H1 (cell line): ENCODE measurements around the gene VIPR2. TPM values are rescaled to one million over a fixed set of nuclear protein-coding genes. Genes with fewer than 3 reads are reported as not detected.
A peak's percentile ranks its signal among the peaks of the same experiment; 100 is the strongest.

Experiments
- CTCF ChIA-PET: fragments of 300-600 bp; sonication (Branson Sonifier 250); formaldehyde crosslinking; loops from one replicate; lab custom pipeline; 2021; ENCODE audit not compliant: partially characterized antibody; lab: Charles Lee
- POLR2A ChIA-PET: fragments of 300-600 bp; sonication (Branson Sonifier 250); formaldehyde crosslinking; loops from one replicate; lab custom pipeline; 2021; ENCODE audit warnings: inconsistent platforms; ENCODE audit not compliant: partially characterized antibody; lab: Charles Lee
- DNase-seq, 2 experiments: peaks; one replicate each; pipeline versions ENCODE4 v3.0.0 to v3.0.0-alpha.2; 2010 to 2022; ENCODE audit warnings: low spot score in 2 of 2, low read depth in 1 of 2, mixed read lengths in 1 of 2
- FAIRE-seq: peaks from 2 replicates; lab custom pipeline; 2011; peaks lifted over from hg19 to GRCh38; lab: Jason Lieb, UNC
- H2AFZ ChIP-seq: 2 replicates; pipeline ENCODE4 v1.8.1; 2012; ENCODE audit warnings: low read length, inconsistent platforms
- H2AK5ac ChIP-seq: 2 replicates; pipeline ENCODE4 v1.6.1; 2013; ENCODE audit warnings: low read depth, low read length
- H2BK120ac ChIP-seq: replicated peaks from 2 replicates; pipeline ENCODE3; 2013; ENCODE audit warnings: low read depth, low read length, inconsistent platforms
- H2BK12ac ChIP-seq: 2 replicates; pipeline ENCODE4 v1.6.1; 2013; ENCODE audit warnings: low read depth, low read length
- H2BK15ac ChIP-seq: 2 replicates; pipeline ENCODE4 v1.6.1; 2013; ENCODE audit warnings: low read length
- H2BK20ac ChIP-seq: 2 replicates; pipeline ENCODE4 v1.6.1; 2013; ENCODE audit warnings: low read length
- H2BK5ac ChIP-seq: 2 replicates; pipeline ENCODE4 v1.6.1; 2013; ENCODE audit warnings: low read depth, low read length
- H3K14ac ChIP-seq: 2 replicates; pipeline ENCODE4 v1.6.1; 2013; ENCODE audit warnings: inconsistent platforms; ENCODE audit not compliant: insufficient read length
- H3K18ac ChIP-seq: 2 replicates; pipeline ENCODE4 v1.6.1; 2013; ENCODE audit warnings: low read length; ENCODE audit errors: extremely low read depth
- H3K23ac ChIP-seq: 2 replicates; pipeline ENCODE4 v1.6.1; 2013; ENCODE audit warnings: inconsistent platforms; ENCODE audit not compliant: insufficient read length
- H3K23me2 ChIP-seq: 2 replicates; pipeline ENCODE4 v1.6.1; 2013; ENCODE audit warnings: low read depth, low read length
- H3K27ac ChIP-seq: 2 replicates; pipeline ENCODE4 v1.6.1; 2011; ENCODE audit warnings: low read depth, low read length, inconsistent platforms
- H3K27me3 ChIP-seq, 4 experiments: replicated peaks in 1 of 4; 1 replicate in 1 of 4; 2 replicates in 3 of 4; pipeline versions ENCODE4 v1.6.1 to v1.8.1; 2011 to 2013; ENCODE audit warnings: low read length in 3 of 4, mild to moderate bottlenecking in 3 of 4, inconsistent platforms in 2 of 4, mixed read lengths in 2 of 4, moderate library complexity in 1 of 4; ENCODE audit not compliant: control insufficient read depth in 3 of 4, insufficient read depth in 3 of 4; ENCODE audit errors: extremely low read depth in 1 of 4
- H3K36me3 ChIP-seq, 4 experiments: 2 replicates each; pipeline versions ENCODE4 v1.6.1 to v1.8.1; 2011 to 2013; ENCODE audit warnings: mild to moderate bottlenecking in 4 of 4, low read length in 3 of 4, moderate library complexity in 2 of 4, control low read depth in 1 of 4, inconsistent platforms in 1 of 4; ENCODE audit not compliant: insufficient read depth in 4 of 4, control insufficient read depth in 2 of 4
- H3K4ac ChIP-seq: replicated peaks from 2 replicates; pipeline ENCODE3; 2013; ENCODE audit warnings: low read length, low read depth, mixed read lengths, inconsistent platforms; ENCODE audit not compliant: insufficient read length
- H3K4me1 ChIP-seq, 4 experiments: replicated peaks in 1 of 4; 1 replicate in 1 of 4; 2 replicates in 3 of 4; pipeline versions ENCODE4 v1.6.1 to v1.8.1; 2011 to 2013; ENCODE audit warnings: low read length in 3 of 4, inconsistent platforms in 2 of 4, mixed read lengths in 1 of 4; ENCODE audit not compliant: insufficient read depth in 4 of 4, control insufficient read depth in 3 of 4
- H3K4me2 ChIP-seq, 2 experiments: 2 replicates each; pipeline versions ENCODE4 v1.6.1 to v1.8.1; 2011 to 2013; ENCODE audit warnings: low read depth in 2 of 2, low read length in 2 of 2, control low read depth in 1 of 2, inconsistent platforms in 1 of 2, mild to moderate bottlenecking in 1 of 2; ENCODE audit not compliant: insufficient read depth in 1 of 2
- H3K4me3 ChIP-seq, 4 experiments: fragments of 200-600, 300-600 bp in 1 of 4; sonication (generic), shearing (Covaris generic), sonication (Bioruptor Twin) in 1 of 4; 2 replicates each; pipeline versions ENCODE4 v1.5.1 to v1.8.1; 2011 to 2016; ENCODE audit warnings: low read length in 4 of 4, low read depth in 3 of 4, control low read depth in 2 of 4, inconsistent platforms in 2 of 4, mild to moderate bottlenecking in 2 of 4, mixed read lengths in 1 of 4, moderate library complexity in 1 of 4; ENCODE audit not compliant: insufficient read depth in 2 of 4; ENCODE audit errors: extremely low read depth in 1 of 4
- H3K56ac ChIP-seq: replicated peaks from 2 replicates; pipeline ENCODE3; 2013; ENCODE audit warnings: low read depth, mild to moderate bottlenecking, mixed read lengths, low read length, inconsistent platforms; ENCODE audit not compliant: insufficient read length
- H3K79me1 ChIP-seq: 2 replicates; pipeline ENCODE4 v1.6.1; 2013; ENCODE audit warnings: low read depth, low read length, control low read depth
- H3K79me2 ChIP-seq, 2 experiments: 2 replicates each; pipeline versions ENCODE4 v1.6.1 to v1.8.1; 2012 to 2013; ENCODE audit warnings: low read length in 2 of 2, mild to moderate bottlenecking in 2 of 2, inconsistent platforms in 1 of 2; ENCODE audit not compliant: insufficient read depth in 2 of 2, control insufficient read depth in 1 of 2
- H3K9ac ChIP-seq, 4 experiments: replicated peaks in 1 of 4; 1 replicate in 1 of 4; 2 replicates in 3 of 4; pipeline versions ENCODE4 v1.6.1 to v1.8.1; 2011 to 2013; ENCODE audit warnings: low read depth in 3 of 4, low read length in 3 of 4, control low read depth in 2 of 4, mild to moderate bottlenecking in 2 of 4, moderate library complexity in 2 of 4, inconsistent platforms in 1 of 4; ENCODE audit errors: extremely low read depth in 1 of 4
- H3K9me3 ChIP-seq, 2 experiments: 2 replicates each; pipeline versions ENCODE4 v1.6.1 to v1.8.1; 2012 to 2013; ENCODE audit warnings: mild to moderate bottlenecking in 2 of 2, moderate library complexity in 2 of 2, control low read depth in 1 of 2, inconsistent platforms in 1 of 2, low read depth in 1 of 2, low read length in 1 of 2, mixed read lengths in 1 of 2; ENCODE audit not compliant: insufficient read depth in 2 of 2
- H4K20me1 ChIP-seq, 2 experiments: replicated peaks in 1 of 2; 2 replicates each; pipeline versions ENCODE3 to v1.8.1; 2011 to 2013; ENCODE audit warnings: inconsistent platforms in 2 of 2, low read length in 2 of 2, mild to moderate bottlenecking in 1 of 2; ENCODE audit not compliant: insufficient read depth in 2 of 2, control insufficient read depth in 1 of 2
- H4K5ac ChIP-seq: 2 replicates; pipeline ENCODE4 v1.6.1; 2013; ENCODE audit warnings: low read length, low read depth, mixed read lengths, inconsistent platforms; ENCODE audit not compliant: insufficient read length
- H4K8ac ChIP-seq: 2 replicates; pipeline ENCODE4 v1.8.0; 2013; ENCODE audit warnings: mild to moderate bottlenecking, moderate library complexity, low read length, inconsistent platforms; ENCODE audit not compliant: insufficient read depth; ENCODE audit errors: extremely low read depth
- H4K91ac ChIP-seq: replicated peaks from 2 replicates; pipeline ENCODE3; 2013; ENCODE audit warnings: low read length, mixed read lengths, inconsistent platforms; ENCODE audit not compliant: insufficient read length
- CBX5 ChIP-seq: fragments of 300-800, 300-1000 bp; sonication (generic); IDR thresholded peaks from 2 replicates; pipeline ENCODE4 v1.7.1; 2016; ENCODE audit warnings: antibody characterized with exemption, low read length, low read depth
- EGR1 ChIP-seq: IDR thresholded peaks from 2 replicates; pipeline ENCODE4 v1.6.1; 2011; ENCODE audit warnings: low read depth, low read length, borderline replicate concordance
- JUND ChIP-seq: IDR thresholded peaks from 2 replicates; pipeline ENCODE4 v1.6.1; 2011; ENCODE audit warnings: mild to moderate bottlenecking, improper control_type of control experiment, low read length
- KDM4A ChIP-seq: IDR thresholded peaks from one replicate; pipeline ENCODE4 v1.7.1; 2012; ENCODE audit warnings: low read depth, mild to moderate bottlenecking, moderate library complexity, low read length, inconsistent platforms; ENCODE audit not compliant: severe bottlenecking
- MAFK ChIP-seq: IDR thresholded peaks from 2 replicates; pipeline ENCODE4 v1.6.1; 2012; ENCODE audit warnings: low read depth, mild to moderate bottlenecking, improper control_type of control experiment, low read length
- SIN3A ChIP-seq, 2 experiments: IDR thresholded peaks in 1 of 2; conservative IDR thresholded peaks in 1 of 2; 2 replicates each; pipeline ENCODE4 v1.6.1; 2011 to 2012; ENCODE audit warnings: low read length in 2 of 2, improper control_type of control experiment in 1 of 2, low read depth in 1 of 2, mild to moderate bottlenecking in 1 of 2
- SRF ChIP-seq: IDR thresholded peaks from 2 replicates; pipeline ENCODE4 v1.6.1; 2011; ENCODE audit warnings: mild to moderate bottlenecking, low read depth, low read length, moderate library complexity
- TAF1 ChIP-seq: IDR thresholded peaks from 2 replicates; pipeline ENCODE4 v1.6.1; 2011; ENCODE audit warnings: mild to moderate bottlenecking, low read depth, low read length
- WGBS, 2 experiments: shearing (Covaris generic) in 1 of 2; methylation state at CpG; one replicate each; pipeline versions ENCODE4 v1.1.6 to v1.1.7; 2013 to 2015; ENCODE audit warnings: low lambda C conversion rate in 2 of 2, mixed read lengths in 2 of 2, inconsistent platforms in 1 of 2, low coverage in 1 of 2, missing lambda C conversion rate in 1 of 2; ENCODE audit not compliant: insufficient replicate concordance in 2 of 2, insufficient coverage in 1 of 2, insufficient read length in 1 of 2; ENCODE audit errors: extremely low coverage in 1 of 2, missing lambda C conversion rate in 1 of 2; 5-methylcytosine and 5-hydroxymethylcytosine counted together
- polyA plus RNA-seq, 7 experiments: library from polyadenylated mRNA; depleted of rRNA in 3 of 7; stranded (reverse) in 5 of 7; unstranded in 2 of 7; fragments of >200 nt in 5 of 7; fragments of 200-250 nt in 2 of 7; gene quantifications; 1 replicate in 5 of 7; 2 replicates in 1 of 7; 4 replicates in 1 of 7; pipeline versions ENCODE4 v1.2.1 to v1.2.3, GENCODE V29; 2011 to 2013; ENCODE audit warnings: missing spikeins in 2 of 7, mixed read lengths in 2 of 7
- total RNA-seq: library from RNA; stranded (reverse); fragmentation: NEBNext Ultra II Directional; extraction: Animal tissue kit (Norgen Biotek cat#: 25700); gene quantifications from 2 replicates; pipeline ENCODE4 v1.2.1, GENCODE V29; 2021
- TF ChIP-seq, protein P1 (sequence below): IDR thresholded peaks from 2 replicates; pipeline ENCODE4 v1.6.1; 2012; ENCODE audit warnings: inconsistent platforms

VIPR2 gene
- total and polyA plus RNA-seq, 2 of the 8 experiments (the other 6 are each of a cell fraction or from before 2014, with no cell fraction given) = 2.4 to 6.3 TPM

- Histone ChIP-seq H4K5ac (no peak overlapping the region), H3K23ac (no peak overlapping the region), H3K27ac (no peak overlapping the region), H3K56ac (no peak overlapping the region), H2BK5ac (no peak overlapping the region), H3K4me2 (no peak overlapping the region), H2BK15ac (no peak overlapping the region), H3K79me2 (no peaks in the 10 kb centered on the region), H3K18ac (no peak overlapping the region), H3K23me2 (peaks cover 9% of the 10 kb centered on the region; the same call in 1 of the 2 replicates), H2AK5ac (no peak overlapping the region), H3K4me3 (peak overlapping the region in 1 of 4 experiments; percentile 79; a peak in 1 of 8 replicates), H4K20me1 (no peaks in the 10 kb centered on the region), H2BK20ac (no peak overlapping the region), H2BK120ac (no peak overlapping the region), H3K9me3 (no peaks in the 10 kb centered on the region), H3K27me3 (peaks cover 13 to 33% (median 25%) of the 10 kb centered on the region in 4 experiments), H4K8ac (no peak overlapping the region), H2BK12ac (no peak overlapping the region), H3K14ac (no peak overlapping the region), H3K4me1 (peaks cover 10 to 32% (median 22%) of the 10 kb centered on the region in 4 experiments), H3K36me3 (no peaks in the 10 kb centered on the region; a peak in 1 of 8 replicates), H4K91ac (no peak overlapping the region), H2AFZ (no peak overlapping the region), H3K9ac (no peak overlapping the region), H3K4ac (no peak overlapping the region), H3K79me1 (no peaks in the 10 kb centered on the region)
- CTCF ChIA-PET = no interaction called here
- 89 to 100% methylated on average over 6 to 8 of the region's 8 CpGs for WGBS, 2 experiments
- DNase-seq (no peak), FAIRE-seq (no peak)
- POLR2A ChIA-PET = no interaction called here
- TF ChIP-seq MAFK (no peak), CBX5 (no peak), SRF (no peak), KDM4A (no peak), SIN3A (conservative IDR thresholded peaks at IDR 0.05 in 1 of 2, IDR thresholded peaks at IDR 0.05 in 1 of 2; ENCODE audit: low read depth in 1 of 2, low read length in 2 of 2) (no peak), JUND (no peak), TAF1 (no peak), EGR1 (no peak)
- TF ChIP-seq, protein P1, sequence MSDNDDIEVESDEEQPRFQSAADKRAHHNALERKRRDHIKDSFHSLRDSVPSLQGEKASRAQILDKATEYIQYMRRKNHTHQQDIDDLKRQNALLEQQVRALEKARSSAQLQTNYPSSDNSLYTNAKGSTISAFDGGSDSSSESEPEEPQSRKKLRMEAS = no peak
These were observed 1.6 kb upstream of the VIPR2 start for GRCh38 chr7:159146084-159146858.
